Trophoblast cell (in vitro differentiated cells and primary cell): ENCODE results near the gene SDK2.

ENCODE experiments used
- DNase-seq, 2 donors: peaks; one replicate each; pipeline ENCODE4 v3.0.0-alpha.2; 2016
- H2AFZ ChIP-seq: 2 replicates; pipeline ENCODE4 v1.6.1; 2013; ENCODE audit warnings: low read length, moderate library complexity, mild to moderate bottlenecking; ENCODE audit not compliant: insufficient read depth, poor library complexity
- H2AK5ac ChIP-seq: 2 replicates; pipeline ENCODE4 v1.6.1; 2013; ENCODE audit warnings: mild to moderate bottlenecking, low read length
- H2BK120ac ChIP-seq: 2 replicates; pipeline ENCODE4 v1.6.1; 2013; ENCODE audit warnings: low read length, mild to moderate bottlenecking, moderate library complexity; ENCODE audit not compliant: insufficient read depth, poor library complexity
- H2BK12ac ChIP-seq: 2 replicates; pipeline ENCODE4 v1.6.1; 2013; ENCODE audit warnings: mild to moderate bottlenecking, low read length, moderate library complexity
- H2BK5ac ChIP-seq: 2 replicates; pipeline ENCODE4 v1.6.1; 2013; ENCODE audit warnings: low read length, low read depth, moderate library complexity, mild to moderate bottlenecking; ENCODE audit not compliant: poor library complexity
- H3K14ac ChIP-seq: 2 replicates; pipeline ENCODE4 v1.6.1; 2013; ENCODE audit warnings: mild to moderate bottlenecking, low read length
- H3K18ac ChIP-seq: 2 replicates; pipeline ENCODE4 v1.6.1; 2013; ENCODE audit warnings: mild to moderate bottlenecking, low read length
- H3K23ac ChIP-seq: 2 replicates; pipeline ENCODE4 v1.6.1; 2013; ENCODE audit warnings: low read length
- H3K27ac ChIP-seq: 2 replicates; pipeline ENCODE4 v1.5.1; 2013; ENCODE audit warnings: low read depth, mild to moderate bottlenecking, inconsistent platforms, low read length, moderate library complexity
- H3K27me3 ChIP-seq: 2 replicates; pipeline ENCODE4 v1.6.1; 2013; ENCODE audit warnings: inconsistent platforms, mild to moderate bottlenecking, low read length, moderate library complexity; ENCODE audit not compliant: insufficient read depth
- H3K36me3 ChIP-seq, 2 experiments: 1 replicate in 1 of 2; 2 replicates in 1 of 2; pipeline ENCODE4 v1.6.1; 2013; ENCODE audit warnings: low read length in 2 of 2, mild to moderate bottlenecking in 2 of 2, moderate library complexity in 1 of 2; ENCODE audit not compliant: insufficient read depth in 2 of 2, control insufficient read depth in 1 of 2
- H3K4ac ChIP-seq: 2 replicates; pipeline ENCODE4 v1.6.1; 2013; ENCODE audit warnings: low read depth, mild to moderate bottlenecking, low read length, moderate library complexity
- H3K4me1 ChIP-seq, 2 experiments: 1 replicate in 1 of 2; 2 replicates in 1 of 2; pipeline ENCODE4 v1.6.1; 2013; ENCODE audit warnings: low read length in 2 of 2, mild to moderate bottlenecking in 2 of 2, moderate library complexity in 1 of 2; ENCODE audit not compliant: insufficient read depth in 2 of 2, control insufficient read depth in 1 of 2
- H3K4me2 ChIP-seq: 2 replicates; pipeline ENCODE4 v1.6.1; 2013; ENCODE audit warnings: inconsistent platforms, mild to moderate bottlenecking, low read length, moderate library complexity
- H3K4me3 ChIP-seq: 2 replicates; pipeline ENCODE4 v1.5.1; 2013; ENCODE audit warnings: mild to moderate bottlenecking, low read depth, low read length, inconsistent platforms
- H3K79me1 ChIP-seq: one replicate; pipeline ENCODE4 v1.6.1; 2013; ENCODE audit warnings: low read length
- H3K79me2 ChIP-seq: 2 replicates; pipeline ENCODE4 v1.6.1; 2013; ENCODE audit warnings: low read length, mild to moderate bottlenecking; ENCODE audit not compliant: control insufficient read depth, insufficient read depth, poor library complexity
- H3K9ac ChIP-seq: 2 replicates; pipeline ENCODE4 v1.6.1; 2013; ENCODE audit warnings: mild to moderate bottlenecking, low read length
- H3K9me3 ChIP-seq: 2 replicates; pipeline ENCODE4 v1.6.1; 2013; ENCODE audit warnings: low read depth, mild to moderate bottlenecking, control low read depth, inconsistent platforms, low read length; ENCODE audit not compliant: insufficient read depth
- H4K12ac ChIP-seq: 2 replicates; pipeline ENCODE4 v1.6.1; 2013; ENCODE audit warnings: low read depth, mild to moderate bottlenecking, low read length, moderate library complexity
- H4K8ac ChIP-seq: 2 replicates; pipeline ENCODE4 v1.6.1; 2013; ENCODE audit warnings: low read depth, mild to moderate bottlenecking, low read length, moderate library complexity
- H4K91ac ChIP-seq: one replicate; pipeline ENCODE4 v1.6.1; 2013; ENCODE audit warnings: low read depth, mild to moderate bottlenecking, low read length, moderate library complexity
- WGBS: extraction: QIAGEN DNeasy Blood & Tissue Kit; methylation state at CpG from one replicate; pipeline ENCODE4 v1.1.7; 2013; ENCODE audit warnings: missing lambda C conversion rate; ENCODE audit not compliant: insufficient read length, insufficient coverage; ENCODE audit errors: extremely low coverage; 5-methylcytosine and 5-hydroxymethylcytosine counted together

Gene SDK2

DNA sequence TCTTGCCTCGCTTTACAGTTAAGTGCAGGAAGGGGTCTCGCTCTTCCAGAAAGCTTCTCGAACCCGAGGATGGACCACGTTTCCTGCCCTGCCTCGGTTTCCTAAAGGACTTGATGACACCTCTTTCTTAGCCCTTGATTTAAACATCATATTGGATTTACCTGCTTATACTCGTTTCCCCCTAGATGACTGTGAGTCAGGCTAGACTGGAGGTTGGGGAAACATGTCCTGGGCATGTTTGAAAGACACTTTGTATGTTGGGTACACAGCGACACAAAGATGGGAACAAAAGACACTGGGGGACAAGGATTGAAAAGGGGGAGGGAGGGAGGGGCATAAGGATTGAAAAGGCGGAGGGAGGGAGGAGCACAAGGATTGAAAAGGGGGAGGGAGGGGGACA is 30.0 kb downstream of the SDK2 start:
- Histone ChIP-seq H3K79me2 (no peaks in the 10 kb centered on the region), H2BK5ac (no peak overlapping the region), H4K91ac (peak overlapping the region; percentile 67), H3K4me1 (peaks cover 23 to 24% of the 10 kb centered on the region in 2 experiments), H3K4me2 (no peak overlapping the region), H3K9ac (no peak overlapping the region), H3K9me3 (peaks cover 2% of the 10 kb centered on the region), H4K12ac (no peak overlapping the region), H3K36me3 (no peaks in the 10 kb centered on the region), H3K4me3 (no peak overlapping the region), H2AFZ (no peak overlapping the region), H2BK120ac (peak overlapping the region; percentile 94), H3K23ac (no peak overlapping the region), H2BK12ac (peak overlapping the region; percentile 52), H3K27me3 (no peaks in the 10 kb centered on the region), H3K18ac (peak overlapping the region; percentile 36), H3K4ac (peak overlapping the region; percentile 11), H3K79me1 (peaks cover 8% of the 10 kb centered on the region), H3K14ac (peak overlapping the region; percentile 74), H4K8ac (peak overlapping the region; percentile 47), H2AK5ac (no peak overlapping the region), H3K27ac (peak overlapping the region; percentile 20)
- WGBS, result no CpG with 5 or more reads among the region's 9 CpGs
- DNase-seq, result no peak

DNA sequence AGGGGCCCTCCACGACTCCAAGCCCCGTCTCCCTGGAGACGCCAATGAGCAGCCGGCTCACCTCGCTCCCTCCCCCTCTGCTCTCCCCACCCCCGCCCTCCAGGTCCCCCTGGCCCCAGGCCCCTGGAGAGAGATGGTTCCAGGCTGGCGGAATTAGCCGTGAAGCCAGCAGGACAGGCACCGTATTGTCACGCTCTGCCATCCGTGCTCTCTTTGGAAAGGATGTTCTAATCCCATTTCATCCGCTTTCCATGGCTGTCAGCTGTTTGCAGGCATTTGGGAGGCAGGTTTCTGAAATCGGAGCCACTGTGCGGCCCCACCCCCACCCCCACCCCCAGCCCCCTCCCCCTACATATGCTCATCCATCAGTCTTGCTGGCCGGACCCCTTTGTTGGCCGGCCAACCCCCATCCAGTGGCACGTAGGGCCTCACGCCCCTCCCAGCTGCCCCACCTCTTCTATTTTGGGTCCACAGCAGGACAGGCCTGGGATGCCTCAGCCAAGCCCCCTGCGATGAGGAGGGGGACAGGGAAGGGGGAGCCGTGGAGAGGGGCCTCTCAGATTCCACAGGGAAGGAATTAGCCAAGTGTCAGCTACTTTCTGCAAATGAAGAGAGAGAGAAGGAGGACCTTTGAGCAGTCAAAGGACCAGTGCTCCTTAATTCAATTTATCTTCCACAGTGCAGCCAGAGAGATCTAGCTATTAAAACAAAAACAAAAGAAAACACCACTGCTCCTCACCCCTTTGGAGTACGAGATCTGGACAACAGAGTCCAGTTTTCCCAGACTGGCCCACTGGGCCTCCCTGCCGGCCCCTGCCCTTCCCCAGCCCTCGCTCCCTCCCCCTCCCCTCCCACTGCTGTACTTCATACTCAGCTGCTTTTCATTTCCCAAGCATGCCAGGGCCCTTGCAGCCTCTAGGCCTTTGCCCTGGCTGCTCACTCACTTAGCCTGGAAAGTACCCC is 30.7 kb downstream of the SDK2 start:
- peaks cover 1% of the 10 kb centered on the region for H3K9me3 ChIP-seq
- H3K27ac ChIP-seq, result peak overlapping the region; percentile 20
- no peak overlapping the region for H3K23ac ChIP-seq
- H4K12ac ChIP-seq, result no peak overlapping the region
- peak overlapping the region; percentile 74 for H3K14ac ChIP-seq
- H4K91ac ChIP-seq, result peak overlapping the region; percentile 67
- peak overlapping the region; percentile 47 for H4K8ac ChIP-seq
- no peaks in the 10 kb centered on the region for H3K27me3 ChIP-seq
- H3K4me2 ChIP-seq, result no peak overlapping the region
- no peak overlapping the region for H2AK5ac ChIP-seq
- no peak for DNase-seq
- H2BK120ac ChIP-seq, result peak overlapping the region; percentile 94
- no peak overlapping the region for H2AFZ ChIP-seq
- no peaks in the 10 kb centered on the region for H3K79me2 ChIP-seq
- H3K79me1 ChIP-seq, result peaks cover 8% of the 10 kb centered on the region
- no peaks in the 10 kb centered on the region for H3K36me3 ChIP-seq
- peak overlapping the region; percentile 52 for H2BK12ac ChIP-seq
- peak overlapping the region; percentile 36 for H3K18ac ChIP-seq
- H3K9ac ChIP-seq, result no peak overlapping the region
- H3K4me3 ChIP-seq, result no peak overlapping the region
- WGBS, result no CpG with 5 or more reads among the region's 23 CpGs
- no peak overlapping the region for H2BK5ac ChIP-seq
- peaks cover 23 to 24% of the 10 kb centered on the region in 2 experiments for H3K4me1 ChIP-seq
- peak overlapping the region; percentile 11 for H3K4ac ChIP-seq

DNA sequence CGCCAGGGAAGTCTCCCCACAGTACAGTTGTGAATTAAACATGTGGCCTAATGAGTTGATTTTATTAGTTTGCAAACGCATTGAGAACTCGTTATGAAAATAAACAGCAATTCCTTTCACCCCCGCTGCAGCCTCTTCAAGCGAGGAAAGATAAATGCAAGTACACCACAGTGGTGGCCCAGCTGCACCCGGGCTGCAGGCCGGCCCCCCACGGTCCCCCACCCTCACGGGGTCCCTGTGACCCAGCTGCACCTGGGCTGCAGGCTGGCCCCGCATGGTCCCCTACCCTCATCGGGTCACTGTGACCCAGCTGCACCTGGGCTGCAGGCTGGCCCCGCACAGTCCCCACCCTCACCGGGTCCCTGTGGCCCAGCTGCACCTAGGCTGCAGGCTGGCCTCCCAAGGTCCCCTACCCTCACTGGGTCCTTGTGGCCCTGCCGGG is 32.2 kb downstream of the SDK2 start:
- Histone ChIP-seq H3K4me1 (peaks cover 19 to 20% of the 10 kb centered on the region in 2 experiments), H2BK5ac (no peak overlapping the region), H4K8ac (no peak overlapping the region), H3K79me1 (peaks cover 8% of the 10 kb centered on the region), H3K36me3 (no peaks in the 10 kb centered on the region), H3K4ac (no peak overlapping the region), H3K27me3 (no peaks in the 10 kb centered on the region), H4K12ac (no peak overlapping the region), H2AK5ac (peak overlapping the region; percentile 30), H2AFZ (no peak overlapping the region), H3K4me3 (no peak overlapping the region), H3K27ac (no peak overlapping the region), H4K91ac (no peak overlapping the region), H3K9ac (no peak overlapping the region), H3K79me2 (no peaks in the 10 kb centered on the region), H3K4me2 (no peak overlapping the region), H3K14ac (no peak overlapping the region), H2BK120ac (no peak overlapping the region), H2BK12ac (peak overlapping the region; percentile 6), H3K9me3 (no peaks in the 10 kb centered on the region), H3K23ac (no peak overlapping the region), H3K18ac (peak overlapping the region; percentile 41)
- no CpG with 5 or more reads among the region's 14 CpGs for WGBS
- DNase-seq, result no peak

DNA sequence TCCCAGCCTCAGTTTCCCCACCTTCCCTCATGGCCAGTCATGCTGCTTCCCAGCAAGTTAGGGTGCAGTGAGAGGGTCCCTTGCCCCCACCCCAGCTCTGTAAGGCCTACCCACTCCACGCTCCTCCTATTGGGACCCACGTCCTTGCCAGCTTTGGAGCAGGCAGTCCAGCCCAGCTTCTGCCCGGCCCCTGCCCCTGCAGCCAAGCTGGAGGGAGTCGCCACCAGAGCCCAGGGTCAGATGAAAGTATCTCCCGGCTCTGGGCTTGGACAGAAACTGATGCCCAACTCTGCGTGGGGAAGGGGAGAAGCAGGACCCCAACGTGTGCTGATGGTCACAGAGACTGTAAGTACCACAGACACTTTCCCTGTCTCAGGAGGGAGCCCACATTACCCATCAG is 32.6 kb downstream of the SDK2 start:
- H2BK5ac ChIP-seq, result no peak overlapping the region
- no peaks in the 10 kb centered on the region for H3K36me3 ChIP-seq
- H3K79me2 ChIP-seq, result no peaks in the 10 kb centered on the region
- H3K4ac ChIP-seq, result no peak overlapping the region
- peaks cover 15 to 16% of the 10 kb centered on the region in 2 experiments for H3K4me1 ChIP-seq
- H2BK12ac ChIP-seq, result no peak overlapping the region
- no peaks in the 10 kb centered on the region for H3K9me3 ChIP-seq
- no peak for DNase-seq
- H2BK120ac ChIP-seq, result no peak overlapping the region
- no peak overlapping the region for H2AFZ ChIP-seq
- no peak overlapping the region for H4K91ac ChIP-seq
- no peak overlapping the region for H3K4me3 ChIP-seq
- no peak overlapping the region for H4K8ac ChIP-seq
- WGBS, result no CpG with 5 or more reads among the region's 7 CpGs
- H3K14ac ChIP-seq, result no peak overlapping the region
- H3K27ac ChIP-seq, result no peak overlapping the region
- no peak overlapping the region for H3K4me2 ChIP-seq
- no peak overlapping the region for H3K23ac ChIP-seq
- H2AK5ac ChIP-seq, result no peak overlapping the region
- H3K79me1 ChIP-seq, result peaks cover 8% of the 10 kb centered on the region
- H3K27me3 ChIP-seq, result no peaks in the 10 kb centered on the region
- no peak overlapping the region for H4K12ac ChIP-seq
- no peak overlapping the region for H3K9ac ChIP-seq
- H3K18ac ChIP-seq, result no peak overlapping the region
